K562 (cell line): ENCODE data around the gene PTPRU. TPM values are rescaled to one million over a fixed set of nuclear protein-coding genes. Genes with fewer than 3 reads are reported as not detected.

Experiments
- ATAC-seq: fragments of 200-7000 bp; cut with Tn5 transposase; 3 replicates; pipeline ENCODE4 v1.9.1; 2020; ENCODE audit warnings: moderate library complexity
- BruUV-seq: library from RNA; stranded (reverse); fragments of 400-500 nt; replicated peaks from 2 replicates; lab custom pipeline; 2021; lab: Mats Ljungman, UMichigan
- CTCF ChIA-PET: fragments of 300-600 bp; formaldehyde crosslinking; extraction: SDS; loops from one replicate; lab custom pipeline; 2021; ENCODE audit warnings: low intra/inter-chr PET ratio; lab: Yijun Ruan, JAX
- POLR2A ChIA-PET: fragments of 300-600, 350-650 bp; sonication (Branson Sonifier 250); formaldehyde crosslinking; extraction: SDS; loops from one replicate; lab custom pipeline; 2021; ENCODE audit warnings: antibody characterized with exemption, inconsistent platforms; lab: Yijun Ruan, JAX
- DNase-seq, 4 experiments: peaks; one replicate each; pipeline versions ENCODE4 v3.0.0 to v3.0.0-alpha.2; 2011 to 2018; ENCODE audit warnings: low spot score in 3 of 4, mixed read lengths in 3 of 4; ENCODE audit errors: extremely low read depth in 1 of 4
- FAIRE-seq: peaks from 2 replicates; lab custom pipeline; 2011; peaks lifted over from hg19 to GRCh38; lab: Jason Lieb, UNC
- H2AFZ ChIP-seq: 2 replicates; pipeline ENCODE4 v1.6.0; 2011; ENCODE audit warnings: low read depth, low read length, control low read depth, inconsistent platforms
- H3K27ac ChIP-seq: fragments of 200-600 bp; 3 replicates; pipeline ENCODE4 v1.8.0; 2011; ENCODE audit warnings: low read depth, mild to moderate bottlenecking, control low read depth, inconsistent platforms, low read length, moderate library complexity, mixed read lengths; ENCODE audit errors: extremely low read depth
- H3K27me3 ChIP-seq, 2 experiments: fragments of 300-600 bp in 1 of 2; 2 replicates in 1 of 2; 3 replicates in 1 of 2; pipeline versions ENCODE4 v1.6.0 to v1.8.0; 2011; ENCODE audit warnings: inconsistent platforms in 2 of 2, low read length in 2 of 2, mild to moderate bottlenecking in 1 of 2, mixed read lengths in 1 of 2, moderate library complexity in 1 of 2; ENCODE audit not compliant: control insufficient read depth in 2 of 2, insufficient read depth in 2 of 2
- H3K36me3 ChIP-seq: fragments of 300-600 bp; 3 replicates; pipeline ENCODE4 v1.8.0; 2011; ENCODE audit warnings: mild to moderate bottlenecking, low read length, inconsistent platforms; ENCODE audit not compliant: control insufficient read depth, insufficient read depth
- H3K4me1 ChIP-seq, 2 experiments: fragments of 200-600 bp in 1 of 2; replicated peaks in 1 of 2; 2 replicates in 1 of 2; 3 replicates in 1 of 2; pipeline versions ENCODE4 v1.5.1 to v1.8.0; 2011; ENCODE audit warnings: inconsistent platforms in 2 of 2, low read length in 2 of 2, mild to moderate bottlenecking in 1 of 2, mixed read lengths in 1 of 2, moderate library complexity in 1 of 2; ENCODE audit not compliant: control insufficient read depth in 2 of 2, insufficient read depth in 2 of 2
- H3K4me2 ChIP-seq: 2 replicates; pipeline ENCODE4 v1.6.1; 2011; ENCODE audit warnings: low read length, control low read depth, inconsistent platforms, mixed read lengths; ENCODE audit not compliant: insufficient read depth
- H3K4me3 ChIP-seq: fragments of 200-600 bp; sonication (generic), shearing (Covaris generic); 2 replicates; pipeline ENCODE4 v1.5.1; 2016; ENCODE audit warnings: control low read depth, inconsistent platforms
- H3K79me2 ChIP-seq: fragments of 200-600 bp; 3 replicates; pipeline ENCODE4 v1.8.0; 2011; ENCODE audit warnings: low read length, inconsistent platforms; ENCODE audit not compliant: control insufficient read depth, insufficient read depth
- H3K9ac ChIP-seq, 2 experiments: 2 replicates each; pipeline versions ENCODE4 v1.6.0 to v1.6.1; 2011; ENCODE audit warnings: low read depth in 2 of 2, low read length in 2 of 2, control low read depth in 1 of 2, inconsistent platforms in 1 of 2, mild to moderate bottlenecking in 1 of 2, mixed read lengths in 1 of 2; ENCODE audit not compliant: insufficient read depth in 1 of 2
- H3K9me1 ChIP-seq: one replicate; pipeline ENCODE4 v1.6.0; 2011; ENCODE audit warnings: inconsistent platforms, mild to moderate bottlenecking, low read length, moderate library complexity; ENCODE audit not compliant: control insufficient read depth, insufficient read depth
- H3K9me3 ChIP-seq: replicated peaks from 2 replicates; pipeline ENCODE4 v1.5.1; 2011; ENCODE audit warnings: low read depth, low read length, inconsistent platforms; ENCODE audit not compliant: control insufficient read depth, insufficient read depth
- H4K20me1 ChIP-seq: replicated peaks from 2 replicates; pipeline ENCODE4 v1.6.1; 2011; ENCODE audit warnings: low read length, inconsistent platforms, mixed read lengths; ENCODE audit not compliant: control insufficient read depth, insufficient read depth
- CBX3 ChIP-seq, 2 experiments: IDR thresholded peaks; 1 replicate in 1 of 2; 2 replicates in 1 of 2; pipeline ENCODE4 v1.6.1; 2012; ENCODE audit warnings: inconsistent platforms in 2 of 2, low read length in 2 of 2, borderline replicate concordance in 1 of 2, control low read depth in 1 of 2
- CEBPG ChIP-seq, 3 experiments: fragments of 200-800 bp in 1 of 3; sonication (Bioruptor generic) in 1 of 3; sonication (generic) in 1 of 3; formaldehyde crosslinking in 1 of 3; IDR thresholded peaks in 2 of 3; conservative IDR thresholded peaks in 1 of 3; 2 replicates each; pipeline versions ENCODE4 v1.6.1 to v1.8.0; 2016 to 2022; ENCODE audit warnings: missing compliant biosample characterization in 2 of 3, missing genetic modification characterization in 2 of 3, mild to moderate bottlenecking in 1 of 3, missing genetic modification reagents in 1 of 3
- HDAC6 ChIP-seq: IDR thresholded peaks from 2 replicates; pipeline ENCODE4 v1.6.1; 2012; ENCODE audit warnings: low read depth, mild to moderate bottlenecking, control low read depth, inconsistent platforms, low read length, moderate library complexity
- HMGN3 ChIP-seq: IDR thresholded peaks from 2 replicates; pipeline ENCODE4 v1.6.1; 2011; ENCODE audit warnings: borderline replicate concordance, low read depth, mild to moderate bottlenecking, mixed read lengths, low read length; ENCODE audit not compliant: insufficient read length; ENCODE audit errors: extremely low read depth
- NFRKB ChIP-seq: fragments of 450-650 bp; IDR thresholded peaks from 2 replicates; pipeline ENCODE4 v1.6.1; 2016; ENCODE audit warnings: low read depth
- SETDB1 ChIP-seq: IDR thresholded peaks from one replicate; pipeline ENCODE4 v1.6.1; 2012; ENCODE audit warnings: low read length, control low read depth, inconsistent platforms
- TAF7 ChIP-seq: fragments of 450-650 bp; IDR thresholded peaks from 2 replicates; pipeline ENCODE4 v1.6.1; 2016; ENCODE audit warnings: missing genetic modification characterization, missing compliant biosample characterization
- TAL1 ChIP-seq: fragments of 450-650 bp; IDR thresholded peaks from 2 replicates; pipeline ENCODE4 v1.6.1; 2016; ENCODE audit warnings: mild to moderate bottlenecking
- ZNF445 ChIP-seq: fragments of 250-450 bp; sonication (Bioruptor Pico); IDR thresholded peaks from 2 replicates; pipeline ENCODE4 v1.4.0; 2020; ENCODE audit warnings: low read depth, mild to moderate bottlenecking, moderate library complexity
- ZNF586 ChIP-seq: fragments of 450-650 bp; formaldehyde crosslinking; conservative IDR thresholded peaks from 2 replicates; pipeline ENCODE4 v1.4.0; 2020; ENCODE audit warnings: mild to moderate bottlenecking, moderate library complexity
- WGBS: fragments of 100-300 bp; shearing (Covaris generic); methylation state at CpG from one replicate; pipeline ENCODE4 v1.1.6; 2016; ENCODE audit warnings: low coverage, mixed read lengths; ENCODE audit not compliant: insufficient coverage; ENCODE audit errors: missing lambda C conversion rate; 5-methylcytosine and 5-hydroxymethylcytosine counted together
- in situ Hi-C: fragments of 300-500 bp; cut with MboI; formaldehyde crosslinking; loops from 4 replicates; pipeline ENCODE4 v1.15.0; 2018; ENCODE audit warnings: inconsistent platforms, mixed read lengths
- intact Hi-C: fragments of 100-400 bp; cut with micrococcal nuclease; formaldehyde crosslinking; loops from 2 replicates; pipeline ENCODE4 v1.14.2; 2022
- polyA plus RNA-seq, 8 experiments: library from polyadenylated mRNA; depleted of rRNA in 4 of 8; stranded (reverse) in 5 of 8; unstranded in 3 of 8; fragments of >200 nt; fragmentation: Nextera tagmentation in 2 of 8; fragmentation: Illumina TruSeq in 1 of 8; extraction: Ambion mirVana in 2 of 8; extraction: Trizol in 1 of 8; gene quantifications; 2 replicates each; pipeline versions ENCODE4 v1.2.1 to v1.2.3, GENCODE V29; 2011 to 2014; ENCODE audit warnings: inconsistent platforms in 1 of 8, missing spikeins in 1 of 8
- total RNA-seq, 7 experiments: library from RNA; depleted of rRNA in 6 of 7; stranded (reverse); fragments of >200 nt in 6 of 7; fragmentation: Illumina TruSeq in 2 of 7; extraction: Trizol in 2 of 7; gene quantifications; 2 replicates each; pipeline versions ENCODE4 v1.2.1 to v1.2.3, GENCODE V29; 2011 to 2021; ENCODE audit warnings: low replicate concordance in 1 of 7
- TF ChIP-seq, protein P1 (sequence below): fragments of 450-650 bp; formaldehyde crosslinking; IDR thresholded peaks from 2 replicates; pipeline ENCODE4 v1.4.0; 2022; ENCODE audit warnings: mild to moderate bottlenecking, moderate library complexity
- TF ChIP-seq, protein P2 (sequence below): fragments of 450-650 bp; IDR thresholded peaks from 2 replicates; pipeline ENCODE4 v1.6.1; 2016

PTPRU gene
- total and polyA plus RNA-seq, 9 of the 15 experiments (the other 6 are each of a cell fraction or from before 2014, with no cell fraction given): 0.01 to 2.9 (median 1.0) TPM

DNA sequence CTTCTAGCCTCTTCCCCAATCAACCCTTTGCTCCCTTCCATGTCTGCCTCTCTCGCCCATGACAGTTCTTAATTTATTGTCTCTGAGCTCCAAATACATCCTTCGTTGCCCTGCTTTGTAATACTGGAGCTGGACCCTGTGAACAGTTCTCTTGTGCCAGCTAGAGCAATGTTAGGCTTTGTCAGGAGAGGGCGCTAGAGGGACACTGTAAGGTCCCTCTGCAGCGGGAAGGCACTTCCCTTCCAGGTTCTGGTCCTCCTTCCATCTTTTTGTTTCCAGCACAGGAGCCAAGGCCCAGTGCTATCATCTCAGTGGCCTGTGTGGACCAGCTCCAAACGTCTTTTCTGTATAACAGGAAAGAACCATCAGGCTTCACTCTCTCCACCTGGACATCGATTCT lies 95.9 kb downstream of the PTPRU start (continued):
- no peak for TF ChIP-seq NFRKB
- TF ChIP-seq TAL1: no peak
- TF ChIP-seq, protein P1, sequence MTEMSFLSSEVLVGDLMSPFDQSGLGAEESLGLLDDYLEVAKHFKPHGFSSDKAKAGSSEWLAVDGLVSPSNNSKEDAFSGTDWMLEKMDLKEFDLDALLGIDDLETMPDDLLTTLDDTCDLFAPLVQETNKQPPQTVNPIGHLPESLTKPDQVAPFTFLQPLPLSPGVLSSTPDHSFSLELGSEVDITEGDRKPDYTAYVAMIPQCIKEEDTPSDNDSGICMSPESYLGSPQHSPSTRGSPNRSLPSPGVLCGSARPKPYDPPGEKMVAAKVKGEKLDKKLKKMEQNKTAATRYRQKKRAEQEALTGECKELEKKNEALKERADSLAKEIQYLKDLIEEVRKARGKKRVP (CRISPR knock-in tag): no peak
- TF ChIP-seq, protein P2, sequence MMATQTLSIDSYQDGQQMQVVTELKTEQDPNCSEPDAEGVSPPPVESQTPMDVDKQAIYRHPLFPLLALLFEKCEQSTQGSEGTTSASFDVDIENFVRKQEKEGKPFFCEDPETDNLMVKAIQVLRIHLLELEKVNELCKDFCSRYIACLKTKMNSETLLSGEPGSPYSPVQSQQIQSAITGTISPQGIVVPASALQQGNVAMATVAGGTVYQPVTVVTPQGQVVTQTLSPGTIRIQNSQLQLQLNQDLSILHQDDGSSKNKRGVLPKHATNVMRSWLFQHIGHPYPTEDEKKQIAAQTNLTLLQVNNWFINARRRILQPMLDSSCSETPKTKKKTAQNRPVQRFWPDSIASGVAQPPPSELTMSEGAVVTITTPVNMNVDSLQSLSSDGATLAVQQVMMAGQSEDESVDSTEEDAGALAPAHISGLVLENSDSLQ: no peak
- no peak for TF ChIP-seq ZNF445
- TF ChIP-seq TAF7 (tag): no peak

DNA sequence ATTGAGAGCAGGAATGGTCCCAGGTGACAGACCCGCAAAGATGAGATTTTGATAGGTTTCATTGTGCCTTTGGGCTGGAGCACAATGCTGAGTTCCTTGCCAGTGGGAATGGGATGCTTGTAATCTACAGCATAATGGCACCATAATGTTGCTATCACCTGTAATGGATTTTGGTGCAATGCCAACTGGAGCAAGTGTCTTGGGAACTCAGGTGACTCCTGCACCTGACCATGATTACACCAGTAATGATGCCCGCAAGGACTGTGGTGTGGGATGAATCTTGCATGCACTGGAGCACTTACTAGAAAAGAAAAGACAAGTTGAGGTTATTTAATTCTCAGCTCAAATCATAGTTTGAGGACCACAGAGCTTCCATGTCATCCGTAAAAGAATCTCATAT lies 96.7 kb downstream of the PTPRU start:
- BruUV-seq: no TSS peak
- Histone ChIP-seq H4K20me1 (no peaks in the 10 kb centered on the region), H3K4me3 (no peak overlapping the region), H3K4me1 (no peaks in the 10 kb centered on the region), H3K9me3 (no peaks in the 10 kb centered on the region), H3K9ac (no peak overlapping the region), H3K79me2 (no peaks in the 10 kb centered on the region), H3K36me3 (no peaks in the 10 kb centered on the region)
- intact Hi-C loops (no loop called here), in situ Hi-C loops (no loop called here)
- DNase-seq: no peak
- WGBS: 0% methylated on average over 3 of the region's 3 CpGs
- TF ChIP-seq ZNF586 (CRISPR knock-in tag) (no peak), CEBPG (CRISPR knock-in tag; IDR thresholded peaks at IDR 0.05) (no peak), CEBPG (tag; conservative IDR thresholded peaks at IDR 0.05 in 1 of 2, IDR thresholded peaks at IDR 0.05 in 1 of 2) (no peak), HMGN3 (no peak), CBX3 (IDR thresholded peaks at IDR 0.05; ENCODE audit: borderline replicate concordance in 1 of 2, low read length in 2 of 2) (no peak), SETDB1 (no peak), HDAC6 (no peak)
- TF ChIP-seq, all 486 proteins: peak for 0
- Histone ChIP-seq H3K27me3 (peaks cover 9 to 18% of the 10 kb centered on the region in 2 experiments; a peak in 4 of 5 replicates), H3K9me1 (no peaks in the 10 kb centered on the region), H3K27ac (no peak overlapping the region), H3K4me2 (no peak overlapping the region), H2AFZ (no peak overlapping the region)
- ChIA-PET POLR2A (interaction anchor here (1.5 kb wide), 1 partner anchor 14 kb away, joined by 3 read pairs; no protein-coding TSS in a partner anchor), CTCF (no interaction called here)
- no peak for FAIRE-seq
- ATAC-seq: no peak
